Activated CD8-positive, alpha-beta memory T cell treated with anti-CD3 and anti-CD28 coated beads, Interleukin-2, amount 50 U/mL, for 24 hours (primary cell): ENCODE data around the gene MACROH2A2.
"Not testable (repeated sequence)": the region's sequence is repeated elsewhere in the genome, so short reads cannot be mapped to it uniquely, and the experiment has no call there.

ENCODE experiments used
- DNase-seq: peaks from one replicate; pipeline ENCODE4 v3.0.0-alpha.2; 2020; ENCODE audit errors: extremely low read depth

The MACROH2A2 gene

DNA sequence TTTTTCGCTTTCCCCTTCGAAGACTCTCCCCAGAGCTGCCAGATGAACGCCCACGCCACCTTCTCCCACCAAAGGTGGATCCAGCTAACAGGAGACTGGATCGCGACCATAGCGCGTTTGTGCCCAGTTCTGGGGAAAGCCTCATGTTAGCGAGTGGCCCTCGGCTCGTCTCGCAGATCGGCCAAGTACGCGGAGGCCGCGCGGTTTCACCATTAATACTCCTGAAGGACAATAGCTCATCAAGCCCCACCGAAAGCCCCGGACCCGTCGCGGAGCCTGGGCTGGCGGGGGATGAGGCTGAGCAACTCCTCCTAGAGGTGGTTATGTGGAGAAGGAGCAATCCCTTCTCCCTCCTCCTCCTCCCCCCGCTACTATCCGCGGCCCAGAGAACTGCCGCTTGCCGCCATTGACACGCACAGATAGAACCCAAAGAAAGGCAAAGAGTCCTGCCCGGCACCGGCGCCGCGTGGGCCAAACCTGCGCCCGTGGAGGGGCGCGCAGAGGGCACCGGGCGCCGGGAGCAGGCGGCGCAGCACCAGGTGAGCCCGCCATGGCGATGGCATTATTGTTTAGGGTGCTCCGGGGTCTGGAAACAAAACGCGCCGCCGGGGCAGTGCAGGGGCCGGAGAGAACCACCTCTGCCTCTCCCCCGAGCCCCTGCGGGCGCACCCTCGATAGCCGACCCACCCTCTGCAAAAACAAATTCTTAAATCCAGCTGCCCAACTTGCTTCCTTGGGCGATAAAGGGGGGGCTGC is at the start of gene MACROH2A2:
TSS of gene MACROH2A2 (plus strand) at position 385 of the 756 bp plus-strand sequence. CDS start 22,813 bp downstream, outside the sequence.
- DNase-seq: no peak

GRCh38 chr10:70007116-70007820 is 45.4 kb upstream of the MACROH2A2 start:
- DNase-seq: no peak

GRCh38 chr10:70031215-70031614 is 21.4 kb upstream of the MACROH2A2 start:
- no peak for DNase-seq

DNA sequence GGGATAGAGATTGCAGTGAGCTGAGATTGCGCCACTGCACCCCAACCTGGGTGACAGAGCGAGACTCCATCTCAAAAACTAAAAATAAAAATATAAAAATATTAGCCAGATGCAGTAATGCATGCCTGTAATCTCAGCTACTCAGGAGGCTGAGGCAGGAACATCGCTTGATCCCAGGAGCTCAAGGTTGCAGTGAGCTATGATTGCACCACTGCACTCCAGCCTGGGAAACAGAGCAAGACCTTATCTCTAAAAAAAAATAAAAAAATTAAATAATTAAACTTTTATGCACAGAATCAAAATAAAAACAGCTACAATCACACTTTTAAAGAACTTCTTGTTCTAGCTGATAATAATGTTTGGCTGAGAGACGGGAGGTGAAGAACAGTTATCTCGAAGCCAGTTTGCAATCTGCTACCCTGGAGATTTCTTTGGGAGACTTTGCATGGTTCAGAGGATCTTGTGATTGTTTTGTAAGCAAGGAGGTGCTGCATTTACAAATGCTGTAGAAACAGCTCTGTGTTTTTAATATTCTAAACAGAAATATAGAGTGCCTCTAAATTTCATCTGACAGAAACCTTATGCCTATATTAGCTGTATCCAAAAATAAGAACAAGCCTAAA is 19.9 kb upstream of the MACROH2A2 start:
- no peak for DNase-seq

DNA sequence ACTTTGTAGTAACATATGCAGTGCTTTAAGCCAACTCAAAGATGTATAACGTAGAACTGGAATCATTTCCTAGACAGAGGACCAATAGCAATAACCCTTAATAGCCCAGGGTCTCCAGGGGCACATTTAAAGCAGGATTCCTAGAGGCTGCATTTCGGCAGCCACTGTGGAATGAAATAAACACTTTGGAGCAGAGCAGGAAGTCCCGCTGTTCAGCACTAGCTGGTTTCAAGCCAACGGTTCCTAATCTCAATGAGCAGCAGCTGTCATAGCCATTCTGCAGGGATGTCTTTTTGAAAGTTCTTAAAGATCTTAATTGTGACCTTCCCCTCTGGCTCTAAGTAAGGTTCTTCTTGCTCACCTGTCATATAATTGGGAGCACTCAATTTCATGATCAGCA is 18.4 kb upstream of the MACROH2A2 start:
- DNase-seq: no peak

DNA sequence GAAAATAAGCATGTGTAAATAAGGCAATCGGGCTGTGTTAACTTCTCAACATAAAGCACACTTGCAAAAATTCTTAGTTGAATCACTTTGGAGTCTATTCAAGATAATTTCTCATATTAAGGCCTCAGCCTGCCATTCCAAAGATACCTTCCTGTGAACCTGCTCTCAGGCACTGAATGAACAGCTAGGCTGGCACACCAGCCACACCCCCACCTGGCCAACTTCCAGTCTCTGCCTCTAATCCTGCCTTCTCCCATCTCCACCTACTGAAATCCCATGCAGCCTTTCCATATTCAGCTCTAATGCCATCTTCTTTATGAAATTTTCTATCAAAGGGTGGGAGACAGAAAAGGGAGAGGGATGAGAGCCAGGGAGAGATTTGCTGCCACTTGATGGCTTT is 17.1 kb upstream of the MACROH2A2 start:
- DNase-seq: no peak

- DNase-seq: no peak
These were observed 13.7 kb upstream of the MACROH2A2 start for GRCh38 chr10:70038923-70039322.

- DNase-seq: no peak
These were observed 11.6 kb upstream of the MACROH2A2 start for GRCh38 chr10:70041016-70041415.

GRCh38 chr10:70041739-70042138 is 10.9 kb upstream of the MACROH2A2 start:
- DNase-seq: not testable (repeated sequence)

DNA sequence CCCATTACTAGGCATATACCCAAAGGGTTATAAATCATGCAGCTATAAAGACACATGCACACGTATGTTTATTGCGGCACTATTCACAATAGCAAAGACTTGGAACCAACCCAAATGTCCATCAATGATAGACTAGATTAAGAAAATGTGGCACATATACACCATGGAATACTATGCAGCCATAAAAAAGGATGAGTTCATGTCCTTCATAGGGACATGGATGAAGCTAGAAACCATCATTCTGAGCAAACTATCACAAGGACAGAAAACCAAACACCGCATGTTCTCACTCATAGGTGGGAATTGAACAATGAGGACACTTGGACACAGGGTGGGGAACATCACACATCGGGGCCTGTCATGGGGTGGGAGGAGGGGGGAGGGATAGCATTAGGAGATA is 5.6 kb upstream of the MACROH2A2 start:
- not testable (repeated sequence) for DNase-seq

- DNase-seq: no peak
These were observed 4.5 kb upstream of the MACROH2A2 start for GRCh38 chr10:70048030-70048723.

DNA sequence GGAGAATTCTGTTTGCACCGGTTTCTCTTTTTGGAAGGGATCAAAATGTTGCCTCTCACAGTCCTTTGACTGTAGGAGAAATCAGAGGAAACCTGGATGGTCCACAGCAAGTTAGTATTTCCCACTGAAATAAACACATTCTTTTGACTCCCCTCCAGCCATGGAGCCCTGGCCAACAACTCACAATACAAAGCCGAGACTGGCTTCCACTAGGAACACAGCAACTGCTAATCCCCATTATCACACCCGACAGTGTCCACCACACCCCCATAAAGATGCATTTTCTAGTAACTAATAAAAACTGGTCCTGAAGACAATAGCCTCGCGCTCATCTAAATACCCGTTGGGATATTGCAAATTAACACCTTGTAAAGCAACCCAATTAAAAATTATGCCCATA is 798 bp upstream of the MACROH2A2 start:
- no peak for DNase-seq

DNA sequence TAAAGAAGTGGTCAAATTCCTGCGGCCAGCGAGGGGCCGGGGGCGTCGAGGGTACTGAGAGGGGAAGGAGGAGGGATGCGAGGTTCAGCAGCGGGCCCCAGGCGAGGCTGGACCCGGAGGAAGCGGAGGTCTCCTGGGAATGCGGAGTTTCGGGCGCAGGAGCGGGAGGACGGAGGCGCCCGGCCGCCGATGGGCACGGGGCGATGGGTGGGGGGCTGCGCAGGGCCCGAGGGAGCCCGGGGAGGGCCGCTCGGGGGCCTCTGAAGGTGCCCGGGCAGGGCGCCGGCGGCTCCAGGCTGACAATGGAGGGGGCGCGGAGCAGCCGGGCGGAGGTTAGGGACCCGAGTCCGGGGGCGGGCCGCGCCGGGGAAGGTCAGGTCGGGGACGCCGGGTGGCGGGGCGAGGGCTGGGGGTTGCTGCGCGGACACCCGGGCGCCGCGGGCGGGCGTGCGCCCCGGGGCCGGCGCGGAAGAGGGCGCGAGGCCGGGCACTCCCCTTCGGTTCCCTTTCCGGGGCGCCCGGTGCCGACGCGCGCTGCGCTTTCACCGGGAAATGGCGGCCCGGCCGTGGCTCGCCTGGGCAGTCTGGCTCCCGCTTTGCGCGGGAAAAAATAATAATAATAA is 683 bp downstream of the MACROH2A2 start:
- DNase-seq: no peak

DNA sequence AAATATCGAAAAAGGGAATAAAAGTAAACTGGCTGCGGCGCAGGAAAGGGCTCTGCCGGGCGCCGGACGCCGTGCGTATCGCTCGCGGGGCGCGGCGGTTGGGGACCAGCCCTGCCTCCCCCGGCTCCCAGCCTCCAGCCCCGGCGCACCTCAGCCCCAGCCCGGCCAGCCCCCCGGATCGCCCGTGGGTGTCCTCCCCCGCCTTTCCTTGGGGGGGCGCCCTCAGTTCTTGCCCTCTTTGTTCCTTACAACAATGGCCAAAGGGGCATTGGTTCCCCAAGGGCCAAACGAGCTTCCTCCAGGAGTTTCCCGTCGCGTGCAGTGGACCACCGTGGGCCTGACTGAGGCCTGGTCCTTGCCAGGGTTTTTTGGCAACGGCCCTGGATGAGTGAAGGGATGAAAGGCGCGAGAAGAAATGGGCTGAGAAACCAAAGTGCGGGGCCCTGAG is 1.2 kb downstream of the MACROH2A2 start:
- DNase-seq: no peak

- no peak for DNase-seq
These were observed 2.3 kb downstream of the MACROH2A2 start for GRCh38 chr10:70054902-70055301.

GRCh38 chr10:70055550-70055949 is 2.9 kb downstream of the MACROH2A2 start:
- DNase-seq: no peak

- no peak for DNase-seq
These were observed 4.7 kb downstream of the MACROH2A2 start for GRCh38 chr10:70057306-70057705.

DNA sequence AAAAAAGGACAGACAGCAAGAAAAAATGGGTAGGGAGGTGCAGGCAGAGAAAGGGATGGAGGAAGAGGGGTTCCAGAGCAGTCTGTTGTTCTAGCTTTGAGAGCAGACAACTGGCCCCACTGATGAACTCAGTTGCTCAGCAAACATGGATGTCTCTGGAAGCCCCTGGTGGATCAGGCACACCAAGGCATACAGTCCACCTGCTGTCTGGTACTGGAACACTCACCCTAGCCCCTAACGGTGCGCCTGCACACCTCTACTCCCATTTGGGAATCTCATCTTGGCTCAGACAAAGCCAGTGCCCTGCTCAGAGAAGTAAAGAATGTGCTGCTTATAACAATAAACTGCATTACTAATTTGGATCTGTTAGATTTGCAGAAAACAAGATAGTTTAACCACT is 7.7 kb downstream of the MACROH2A2 start:
- DNase-seq: no peak

DNA sequence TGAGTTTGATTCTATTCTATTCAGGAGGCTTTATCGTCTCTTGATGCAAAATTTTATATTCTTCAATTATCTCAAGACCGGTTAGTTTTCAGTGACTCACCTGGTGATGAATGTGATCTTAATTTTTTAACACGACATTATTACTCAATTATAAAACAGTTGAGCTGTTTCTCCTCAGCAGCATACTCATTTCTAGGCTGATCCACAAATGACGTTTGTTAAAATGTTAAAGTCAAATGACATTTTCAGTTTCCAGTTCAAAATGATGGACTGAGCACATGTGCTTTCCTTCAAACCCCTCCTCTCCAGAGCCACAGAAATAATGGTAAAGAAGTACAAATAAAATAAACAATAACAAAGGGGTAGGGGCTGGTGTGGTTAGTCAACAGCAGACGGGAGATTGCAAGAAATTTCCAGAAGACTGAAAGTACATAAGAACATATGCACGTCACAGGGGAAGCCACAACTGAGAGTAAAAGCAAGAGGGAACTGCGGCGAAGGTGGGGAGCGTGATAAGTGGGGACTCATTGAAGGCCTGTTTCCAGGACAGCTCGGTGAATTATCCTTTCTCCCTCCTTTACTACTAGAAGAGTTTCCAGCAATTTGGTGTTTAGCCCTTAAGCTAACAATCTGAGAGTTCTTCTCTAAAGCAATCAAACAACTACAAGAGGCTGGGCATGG is 10.9 kb downstream of the MACROH2A2 start:
- no peak for DNase-seq

GRCh38 chr10:70064486-70064885 is 11.8 kb downstream of the MACROH2A2 start:
- no peak for DNase-seq

- DNase-seq: no peak
These were observed 13.5 kb downstream of the MACROH2A2 start for GRCh38 chr10:70066190-70066589.
